ENCODE measurements around the gene TNFAIP8.

Gene TNFAIP8

GRCh38 chr5:119332978-119333401 lies 22.8 kb upstream of the TNFAIP8 start:
- no peak for DNase-seq (ENCODE audit: low read depth)
- no peak for TF ChIP-seq CTCF (IDR thresholded peaks at IDR 0.05; ENCODE audit: low read depth, low read length, missing control alignments)
- in situ Hi-C loops (cut with HindIII; ENCODE audit: low sequenced_read_pairs) = no loop called here
- no peak overlapping the region for H3K4me3 ChIP-seq (ENCODE audit: low read depth, low read length)

- in situ Hi-C loops (cut with HindIII; ENCODE audit: low sequenced_read_pairs) = no loop called here
- DNase-seq (ENCODE audit: low read depth) = no peak
- no peak overlapping the region for H3K4me3 ChIP-seq (ENCODE audit: low read depth, low read length)
- no peak for TF ChIP-seq CTCF (IDR thresholded peaks at IDR 0.05; ENCODE audit: low read depth, low read length, missing control alignments)
Observed at GRCh38 chr5:119333421-119333851, 22.4 kb upstream of the TNFAIP8 start.

GRCh38 chr5:119335261-119335677 lies 20.6 kb upstream of the TNFAIP8 start:
- no peak overlapping the region for H3K4me3 ChIP-seq (ENCODE audit: low read depth, low read length)
- in situ Hi-C loops (cut with HindIII; ENCODE audit: low sequenced_read_pairs) = no loop called here
- DNase-seq (ENCODE audit: low read depth) = no peak
- no peak for TF ChIP-seq CTCF (IDR thresholded peaks at IDR 0.05; ENCODE audit: low read depth, low read length, missing control alignments)

- in situ Hi-C loops (cut with HindIII; ENCODE audit: low sequenced_read_pairs) = no loop called here
- no peak for DNase-seq (ENCODE audit: low read depth)
- H3K4me3 ChIP-seq (ENCODE audit: low read depth, low read length) = no peak overlapping the region
- no peak for TF ChIP-seq CTCF (IDR thresholded peaks at IDR 0.05; ENCODE audit: low read depth, low read length, missing control alignments)
Observed at GRCh38 chr5:119336262-119336661, 19.6 kb upstream of the TNFAIP8 start.

- in situ Hi-C loops (cut with HindIII; ENCODE audit: low sequenced_read_pairs) = no loop called here
- no peak overlapping the region for H3K4me3 ChIP-seq (ENCODE audit: low read depth, low read length)
- no peak for DNase-seq (ENCODE audit: low read depth)
- TF ChIP-seq CTCF (IDR thresholded peaks at IDR 0.05; ENCODE audit: low read depth, low read length, missing control alignments) = no peak
Observed at GRCh38 chr5:119336845-119337580, 18.8 kb upstream of the TNFAIP8 start.

- in situ Hi-C loops (cut with HindIII; ENCODE audit: low sequenced_read_pairs) = no loop called here
- no peak overlapping the region for H3K4me3 ChIP-seq (ENCODE audit: low read depth, low read length)
- TF ChIP-seq CTCF (IDR thresholded peaks at IDR 0.05; ENCODE audit: low read depth, low read length, missing control alignments) = no peak
- no peak for DNase-seq (ENCODE audit: low read depth)
Observed at GRCh38 chr5:119338326-119338946, 17.4 kb upstream of the TNFAIP8 start.

All from astrocyte of the cerebellum (primary cell).